HG03064 (cell line): ENCODE data around the gene TOMM20L.
A peak's percentile ranks its signal among the peaks of the same experiment; 100 is the strongest.

ENCODE experiments used
- ATAC-seq: cut with Tn5 transposase; IDR thresholded peaks from one replicate; pipeline ENCODE4 v1.9.1; 2021; ENCODE audit warnings: low read depth; ENCODE audit not compliant: unreplicated experiment

The TOMM20L gene

DNA sequence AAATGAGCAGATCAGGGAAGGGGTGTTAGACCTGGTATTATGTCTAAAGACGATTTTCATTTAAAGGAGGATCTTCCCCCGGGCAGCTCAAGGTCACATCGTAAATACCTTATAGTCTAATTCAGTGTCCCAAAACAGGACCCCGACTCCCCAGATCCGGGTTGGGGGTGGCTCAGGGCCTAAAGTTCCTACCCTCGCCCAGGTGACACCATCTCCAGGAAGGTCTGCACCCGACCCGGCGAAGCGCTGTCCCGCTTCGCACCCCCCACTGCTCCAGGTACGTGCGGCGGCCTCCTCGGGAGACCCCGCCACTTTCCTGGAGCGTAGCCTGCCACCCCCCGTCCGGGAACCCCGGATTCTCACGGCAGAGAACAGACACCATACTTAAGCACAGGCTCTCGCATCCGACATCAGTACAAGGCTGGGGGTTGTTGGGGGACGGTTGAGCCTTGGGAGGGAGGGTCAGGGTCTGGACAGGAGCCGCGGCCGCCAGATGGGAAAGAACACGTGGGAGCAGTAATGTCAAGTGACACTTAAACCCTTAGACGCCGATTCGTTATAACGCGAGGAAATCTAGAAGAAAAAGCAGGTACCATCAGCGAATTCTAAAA, 31.0 kb downstream of the TOMM20L start:
- ATAC-seq = no peak

DNA sequence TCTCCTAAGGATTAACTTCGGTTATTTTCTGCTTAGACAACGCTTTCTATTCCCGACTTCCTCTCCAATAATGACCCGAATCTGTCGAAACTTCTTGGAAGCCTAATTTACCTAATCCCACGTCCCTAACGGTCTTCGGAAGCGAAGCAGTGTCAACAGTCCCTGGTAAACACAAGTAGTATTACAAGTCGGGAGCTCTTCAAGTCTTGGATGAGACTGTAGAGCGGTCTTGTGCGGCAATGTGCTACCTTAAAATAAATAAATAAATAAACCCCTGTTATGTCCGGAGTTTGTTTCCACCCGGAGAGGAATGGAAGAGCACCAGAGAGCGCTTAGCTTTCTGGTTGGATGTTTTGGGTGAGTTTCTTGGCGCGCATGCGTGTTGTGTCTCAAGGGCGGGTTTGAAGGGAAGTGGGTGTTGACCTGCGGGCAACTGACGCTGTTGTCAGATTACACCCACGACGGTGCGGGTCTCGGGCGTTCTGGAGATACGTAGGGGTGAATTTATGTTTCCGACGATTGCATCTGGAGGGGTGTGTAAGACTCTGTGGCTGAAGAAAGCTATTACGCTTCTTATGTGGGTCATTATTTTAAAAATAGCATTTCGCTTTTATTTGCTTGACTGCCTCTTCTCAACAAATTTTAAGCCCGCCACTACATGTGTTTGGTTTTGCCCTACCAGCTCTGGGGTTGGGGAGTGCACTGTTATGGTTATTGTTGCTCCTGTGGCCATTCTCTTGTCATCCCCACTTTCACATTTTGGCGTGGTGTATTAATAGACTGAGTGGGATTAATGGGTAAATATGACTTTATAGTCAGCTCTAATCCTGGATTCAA, 31.8 kb downstream of the TOMM20L start, which contains the start of the genes KIAA0586 and TIMM9:
Gene KIAA0586, plus strand, starts transcription at position 439 of the 837 bp plus-strand sequence. CDS start 546 bp downstream, outside the sequence.
Gene TIMM9, minus strand, starts transcription at position 251 of the 837 bp plus-strand sequence. CDS start 15,586 bp downstream, outside the sequence.
- peak; percentile 80 for ATAC-seq

DNA sequence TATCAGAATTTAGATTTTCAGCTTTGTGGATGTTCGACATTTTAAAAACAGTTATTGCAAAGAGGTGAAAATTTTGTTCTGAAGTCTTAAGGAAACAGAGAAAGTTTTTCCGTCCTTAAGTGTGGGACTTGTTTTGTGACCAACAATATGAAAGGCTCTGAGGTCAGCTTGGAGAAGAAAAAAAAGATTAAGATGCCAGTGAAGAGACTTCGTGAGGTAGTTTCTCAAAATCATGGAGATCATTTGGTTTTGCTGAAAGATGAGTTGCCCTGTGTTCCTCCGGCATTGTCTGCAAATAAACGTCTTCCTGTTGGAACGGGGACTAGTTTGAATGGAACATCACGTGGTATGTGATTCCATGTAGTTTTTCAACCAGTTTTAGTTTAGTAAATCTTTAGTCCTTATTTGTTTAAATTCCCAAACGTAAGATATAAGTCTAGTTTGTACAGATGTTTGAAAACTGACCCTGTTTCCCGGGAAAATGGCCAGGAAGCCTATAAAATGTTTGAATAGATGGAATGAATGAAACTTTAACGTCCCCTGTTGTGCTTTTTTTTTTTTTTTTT, 32.5 kb downstream of the TOMM20L start:
- peak; percentile 25 for ATAC-seq

DNA sequence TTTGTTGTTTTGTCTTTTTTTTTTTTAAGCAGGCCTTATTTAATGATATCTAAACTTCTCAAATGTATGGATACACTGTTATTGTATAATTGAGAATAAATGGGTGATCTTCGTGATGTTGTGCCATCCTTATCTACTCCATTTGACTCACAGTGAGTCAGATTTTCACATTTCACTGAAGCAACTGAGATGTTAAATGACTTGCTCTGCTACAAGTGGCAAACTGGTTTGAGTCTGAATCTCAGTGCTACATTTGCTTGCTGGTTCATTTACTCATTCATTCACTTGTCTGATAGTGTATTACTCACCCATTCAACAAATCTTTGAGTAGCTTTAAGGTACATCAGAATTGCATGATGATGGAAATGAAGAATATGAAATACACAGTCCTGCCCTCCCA, 34.4 kb downstream of the TOMM20L start:
- ATAC-seq = no peak

DNA sequence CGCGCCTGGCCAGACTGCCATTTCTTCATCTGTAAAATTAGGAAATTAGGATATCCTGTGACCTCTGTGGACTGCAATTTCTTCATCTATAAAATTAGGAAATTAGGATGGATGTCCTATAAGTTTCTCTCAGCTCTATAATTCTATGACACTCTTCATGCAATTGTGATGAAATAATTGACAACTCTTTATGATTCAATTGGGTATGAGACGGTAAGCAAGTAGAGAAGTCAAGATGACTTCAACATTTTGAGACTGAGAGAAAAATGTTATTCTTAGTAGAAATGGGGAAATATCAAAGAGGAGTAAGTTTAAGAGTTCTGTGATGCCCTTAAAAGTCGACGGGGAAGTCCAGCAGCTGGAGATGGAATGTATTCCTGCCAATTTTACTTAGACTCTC, 43.7 kb downstream of the TOMM20L start:
- no peak for ATAC-seq

DNA sequence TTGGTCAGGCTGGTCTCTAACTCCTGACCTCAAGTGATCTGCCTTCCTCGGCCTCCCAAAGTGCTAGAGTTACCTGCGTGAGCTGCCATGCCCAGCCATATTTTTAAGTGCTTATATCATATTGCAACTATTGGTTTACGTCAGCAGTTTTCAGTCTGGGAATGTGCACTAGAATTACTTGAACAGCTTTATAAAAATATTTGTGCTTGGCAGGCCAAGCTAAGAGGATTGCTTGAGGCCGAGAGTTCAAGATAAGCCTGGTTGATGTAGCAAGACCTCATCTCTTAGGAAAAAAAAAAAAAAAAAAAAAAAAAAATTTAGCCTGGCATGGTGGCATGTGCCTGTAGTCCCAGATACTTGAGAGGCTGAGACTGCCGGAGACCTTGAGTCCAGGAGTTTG, 48.9 kb downstream of the TOMM20L start:
- no peak for ATAC-seq

DNA sequence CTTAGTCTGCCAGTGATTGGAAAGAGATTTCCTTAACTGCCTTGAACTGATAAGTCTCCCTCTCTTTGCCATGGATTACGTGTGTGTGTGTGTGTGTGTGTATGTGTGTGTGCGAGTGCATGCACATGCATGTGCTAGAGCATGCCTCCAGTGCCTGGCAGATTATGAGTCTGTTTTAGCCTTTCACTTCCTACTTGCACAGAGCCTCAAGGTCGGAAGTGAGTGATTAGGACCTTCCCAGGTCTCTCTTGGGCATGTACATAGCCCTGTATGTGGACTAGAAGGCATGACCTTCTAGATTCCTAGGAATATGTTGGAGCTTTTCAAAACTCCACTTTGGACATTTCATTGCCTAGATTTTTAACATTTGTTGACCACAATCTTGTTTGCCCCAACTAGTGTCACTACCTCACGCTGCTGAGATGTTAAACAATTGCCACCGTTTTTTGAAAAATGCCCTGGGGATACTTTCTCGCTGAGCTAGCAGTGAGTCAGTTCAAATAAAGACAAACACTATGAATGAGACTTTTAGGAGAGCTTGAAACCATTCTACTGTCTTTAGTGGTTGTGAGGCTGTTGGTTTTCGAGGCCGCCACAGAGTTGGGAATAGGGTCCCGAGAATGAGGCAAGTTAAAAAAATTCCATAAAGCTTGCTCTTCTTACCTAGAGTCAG, 60.0 kb downstream of the TOMM20L start:
- no peak for ATAC-seq
